Amygdala (tissue), 56 donors: ENCODE measurements around the gene ATOH8.

Experiments
- DNase-seq, 56 donors: peaks; one replicate each; lab custom pipeline; 2025; lab: John Stamatoyannopoulos, UW

Gene ATOH8

DNA sequence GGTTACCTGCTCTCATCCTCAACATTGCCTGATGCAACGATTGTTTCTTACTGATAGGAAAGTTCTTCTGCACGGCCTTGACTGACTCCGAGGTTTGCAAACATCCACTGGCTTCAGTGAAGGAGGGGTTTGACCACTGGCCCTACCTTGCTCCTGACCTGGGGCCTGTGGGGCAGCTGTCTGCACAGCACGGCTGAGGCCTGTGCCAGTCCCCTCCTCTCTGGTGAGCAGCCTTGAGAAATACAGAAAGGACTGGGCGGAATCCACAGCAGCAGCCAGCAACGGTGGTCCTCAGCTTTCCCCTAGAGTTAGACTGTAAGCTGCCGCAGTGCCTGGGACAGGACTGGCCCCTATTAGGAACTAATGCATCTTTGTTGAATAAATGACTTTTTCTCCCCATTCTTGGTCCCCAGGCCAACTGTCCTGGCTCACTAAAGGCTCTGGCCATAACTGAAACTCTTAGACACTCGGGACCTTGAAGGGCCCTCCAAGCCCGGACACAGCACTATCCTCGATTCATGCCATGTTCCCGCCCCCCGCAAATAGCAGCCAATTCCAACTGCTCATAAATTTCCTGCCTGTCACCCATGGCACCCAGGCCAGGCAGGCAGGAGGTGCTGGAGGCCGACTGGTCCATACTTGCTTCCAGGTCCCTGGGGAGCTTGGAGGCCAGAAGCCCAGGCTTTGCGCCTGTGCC, 26.7 kb downstream of the ATOH8 start:
- no peak for DNase-seq

DNA sequence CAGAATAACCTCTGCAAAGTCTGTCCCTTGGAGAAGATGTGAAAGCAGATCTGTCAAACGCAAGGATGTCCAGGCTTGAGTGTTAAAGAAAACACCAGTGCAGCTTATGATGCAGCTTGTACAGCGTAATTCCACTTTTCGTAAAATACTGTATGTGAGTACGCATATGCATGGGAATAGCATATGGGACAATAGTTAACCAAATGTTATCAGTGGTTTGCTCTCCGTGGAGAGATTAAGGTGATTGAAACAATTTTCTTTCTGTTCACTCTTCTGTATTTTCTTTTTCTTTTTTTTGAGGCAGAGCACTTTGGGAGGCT, 27.2 kb downstream of the ATOH8 start:
- no peak for DNase-seq

DNA sequence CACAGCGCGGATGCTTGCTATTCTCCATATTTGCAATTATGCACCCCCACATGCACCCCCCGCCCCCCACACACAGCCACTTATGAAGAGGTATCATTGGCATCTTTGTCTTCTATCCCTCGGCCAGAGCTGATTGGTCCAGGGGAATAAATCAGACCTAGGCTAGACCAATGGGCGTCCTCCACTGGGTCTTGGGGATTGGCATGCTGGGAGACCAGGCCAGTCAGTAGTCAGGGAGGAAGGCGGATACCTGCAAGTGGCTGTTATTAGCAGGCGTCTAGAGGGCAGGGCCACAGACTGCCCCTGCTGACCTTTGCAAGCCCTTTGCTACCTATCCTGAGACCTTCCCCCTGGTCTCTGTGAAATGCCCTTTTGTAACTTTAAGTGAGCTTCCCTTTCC, 30.0 kb downstream of the ATOH8 start:
- no peak for DNase-seq

DNA sequence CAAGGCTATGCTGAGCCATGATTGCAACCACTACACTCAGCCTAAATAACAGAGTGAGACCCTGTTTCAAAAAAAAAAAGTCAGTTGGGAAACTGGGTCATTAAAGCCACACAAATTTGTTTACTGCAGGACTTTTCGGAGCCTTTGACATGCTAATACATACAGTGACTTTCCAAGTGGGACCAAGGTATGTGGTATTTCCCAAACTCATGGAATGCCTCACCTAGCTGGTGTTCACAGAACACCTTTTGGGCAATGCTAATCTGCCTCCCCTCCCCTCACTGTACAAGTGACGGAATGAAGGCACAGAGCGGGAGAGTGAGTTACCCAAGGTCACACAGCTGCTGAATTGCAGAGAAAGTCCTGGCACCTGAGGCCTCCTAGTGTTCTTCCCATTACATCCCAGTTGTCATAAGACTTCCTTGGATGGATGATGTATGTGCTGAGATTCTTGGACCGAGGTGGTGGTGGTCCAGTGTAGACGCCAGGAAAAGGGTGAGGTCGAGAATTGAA, 30.7 kb downstream of the ATOH8 start:
- DNase-seq: no peak

DNA sequence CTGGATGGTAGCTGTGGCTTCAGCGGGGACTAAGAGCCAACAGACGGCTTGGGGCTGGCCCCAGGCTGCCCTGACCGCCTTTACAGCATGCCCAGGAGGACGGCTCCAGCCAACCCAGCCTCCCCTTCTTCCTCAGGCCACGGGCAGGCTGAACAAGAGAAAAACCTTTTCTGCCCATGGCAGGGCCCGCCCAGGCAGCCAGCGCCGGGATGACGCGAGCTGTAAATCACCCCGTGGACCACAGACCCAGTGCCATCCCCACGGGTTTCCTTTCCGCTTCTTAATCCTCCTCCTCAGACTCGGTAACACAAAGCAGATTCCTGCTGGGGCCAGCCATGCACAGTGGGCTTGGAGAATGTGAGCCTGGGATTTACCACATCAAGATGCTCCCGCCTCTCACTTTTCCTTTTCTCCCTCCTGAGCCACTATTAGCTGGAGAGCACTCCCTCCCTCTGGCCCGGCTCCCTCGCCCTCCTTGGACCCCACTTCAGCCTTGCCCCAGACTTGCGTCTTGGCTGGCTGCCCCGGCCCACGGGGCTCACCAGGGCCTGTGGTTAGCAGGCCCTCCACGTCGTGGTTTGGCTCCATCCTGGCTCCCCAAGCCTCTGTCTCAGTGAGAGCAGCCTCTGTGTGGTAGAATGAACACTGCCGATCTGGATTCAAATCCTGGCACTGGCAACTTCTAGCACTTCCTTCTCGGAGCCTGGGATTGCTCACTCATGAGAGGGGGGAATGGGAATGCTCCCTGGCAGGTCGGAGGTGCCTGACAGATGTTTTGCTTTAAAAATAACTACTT, 31.4 kb downstream of the ATOH8 start:
- DNase-seq: peak in 46 of 56 donors; percentile 15 to 82 (median 54)

DNA sequence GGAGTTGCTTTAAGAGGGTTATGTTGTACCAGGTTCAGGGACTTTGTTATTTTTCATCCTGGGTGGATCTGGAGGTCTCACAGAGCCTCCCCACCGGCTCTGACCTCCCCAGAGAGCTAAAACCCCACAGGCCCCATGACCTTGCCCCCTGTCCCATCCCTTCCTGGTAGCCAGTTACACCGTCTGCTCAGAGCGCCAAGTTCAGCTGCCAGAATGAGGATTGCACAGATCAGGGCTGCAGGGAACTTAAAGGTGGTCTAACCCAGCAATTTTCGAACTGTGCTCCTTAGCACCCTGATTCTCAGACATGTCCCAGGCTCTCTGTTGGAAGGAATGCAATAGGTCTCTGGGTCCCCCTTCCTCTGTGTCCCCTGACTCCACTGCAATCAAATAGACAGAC, 32.1 kb downstream of the ATOH8 start:
- DNase-seq: no peak

DNA sequence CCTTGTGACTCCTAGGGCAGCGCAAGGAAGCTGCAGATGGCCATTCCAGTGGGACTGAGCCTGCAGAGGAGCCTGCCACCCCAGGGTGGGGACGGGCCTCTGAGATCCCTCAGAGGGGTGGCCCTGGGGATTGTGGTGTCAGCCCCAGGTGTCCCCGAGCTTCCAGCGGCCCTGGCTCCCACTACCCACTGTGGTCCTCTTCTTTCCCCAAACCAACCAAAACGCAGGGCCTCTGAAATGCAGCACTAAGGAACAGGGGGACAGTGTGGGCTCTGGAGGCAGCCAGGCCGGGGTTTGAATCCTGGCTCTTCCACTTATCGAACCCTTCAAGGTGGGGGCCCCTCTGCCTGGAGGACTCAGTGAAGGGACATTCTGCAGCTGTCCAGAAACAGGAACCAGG, 32.7 kb downstream of the ATOH8 start:
- DNase-seq: no peak

DNA sequence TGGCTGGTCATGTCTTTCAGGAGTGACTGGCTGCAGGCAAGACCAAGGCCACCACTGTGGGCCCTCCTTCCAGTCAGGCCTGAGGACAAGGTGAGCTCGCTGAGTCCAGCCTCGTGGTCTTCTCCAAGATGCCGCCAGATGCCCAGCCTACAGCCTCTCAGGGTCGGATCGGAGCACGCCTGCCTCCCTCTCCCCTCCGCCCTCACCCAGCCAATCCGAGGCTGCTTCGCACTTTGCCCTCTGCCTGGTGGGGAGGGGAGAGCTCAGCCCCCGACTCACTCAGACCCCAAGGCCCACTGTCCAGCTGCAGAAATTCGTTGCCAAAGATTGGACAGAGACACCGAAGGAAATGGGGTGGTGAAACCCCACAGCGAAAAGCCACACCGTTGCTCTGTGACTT, 33.1 kb downstream of the ATOH8 start:
- no peak for DNase-seq

DNA sequence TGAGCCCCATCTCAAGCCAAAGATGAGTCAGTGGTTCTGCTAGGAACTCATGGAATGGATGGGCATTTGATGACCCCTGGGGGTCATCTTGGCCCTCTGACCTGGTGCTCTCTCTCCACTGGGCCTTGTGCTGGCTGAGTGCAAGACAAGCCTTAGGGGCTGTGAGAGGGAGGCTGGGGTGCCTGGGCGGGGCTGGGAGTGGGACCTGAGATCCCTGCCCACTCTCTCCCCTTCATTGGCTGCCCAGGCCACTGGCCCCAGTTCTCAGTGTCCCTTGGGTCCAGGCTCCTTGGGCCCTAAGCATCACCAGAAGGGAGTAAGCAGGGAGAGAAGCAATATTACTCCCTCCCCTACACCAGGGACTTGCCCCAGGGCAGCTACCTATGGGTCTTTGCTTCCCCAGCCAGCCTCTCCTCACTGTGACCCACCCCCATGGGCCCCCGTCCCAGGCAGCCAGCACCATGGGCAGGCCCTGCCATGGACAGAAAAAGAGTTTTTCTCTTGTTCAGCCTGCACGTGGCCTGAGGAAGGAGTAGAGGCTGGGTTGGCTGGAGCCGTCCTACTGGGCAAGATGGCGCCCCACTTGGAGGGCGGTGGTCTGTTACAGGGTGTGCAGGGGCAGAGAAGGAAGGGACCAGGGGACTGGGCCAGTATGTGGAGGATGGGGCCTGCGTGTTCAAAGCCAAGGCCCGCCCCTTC, 33.6 kb downstream of the ATOH8 start:
- DNase-seq: no peak

DNA sequence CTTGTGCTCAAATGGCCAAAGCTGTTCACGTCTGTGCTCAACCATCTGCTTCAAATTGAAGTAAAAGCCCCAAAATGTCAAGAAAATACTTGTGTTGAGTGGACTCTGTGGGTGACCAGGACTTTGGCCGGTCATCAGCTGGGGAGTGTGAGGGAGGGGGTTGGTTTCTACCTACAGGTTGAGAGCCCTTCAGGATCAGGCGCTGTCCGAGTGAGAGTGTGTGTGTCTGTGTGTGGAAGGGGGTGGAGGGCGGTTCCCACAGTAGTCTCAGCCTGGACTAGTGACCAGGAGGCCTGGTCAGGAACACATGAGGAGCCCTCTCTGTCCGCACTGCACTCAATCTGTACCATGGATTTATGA, 34.2 kb downstream of the ATOH8 start:
- DNase-seq: no peak

DNA sequence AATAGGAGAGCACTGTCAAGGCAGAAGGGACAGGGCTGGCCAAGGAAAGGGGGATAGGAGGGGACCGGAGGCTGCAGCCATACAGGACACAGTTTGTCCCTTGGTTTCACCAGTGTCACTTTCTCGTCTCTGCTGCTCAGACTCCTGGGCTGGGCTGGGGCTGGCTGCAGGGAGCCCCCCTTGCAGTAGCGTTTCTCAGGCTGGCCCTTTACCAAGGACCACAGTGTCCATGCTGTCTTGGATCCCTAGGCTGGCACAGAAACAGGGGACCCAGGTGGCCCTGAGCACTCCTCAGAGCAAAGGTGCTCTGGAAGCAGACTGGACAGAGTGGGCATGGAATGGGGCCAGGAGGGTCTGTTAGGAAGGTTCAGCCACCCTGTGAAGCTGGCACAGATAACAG, 34.8 kb downstream of the ATOH8 start:
- DNase-seq: no peak

DNA sequence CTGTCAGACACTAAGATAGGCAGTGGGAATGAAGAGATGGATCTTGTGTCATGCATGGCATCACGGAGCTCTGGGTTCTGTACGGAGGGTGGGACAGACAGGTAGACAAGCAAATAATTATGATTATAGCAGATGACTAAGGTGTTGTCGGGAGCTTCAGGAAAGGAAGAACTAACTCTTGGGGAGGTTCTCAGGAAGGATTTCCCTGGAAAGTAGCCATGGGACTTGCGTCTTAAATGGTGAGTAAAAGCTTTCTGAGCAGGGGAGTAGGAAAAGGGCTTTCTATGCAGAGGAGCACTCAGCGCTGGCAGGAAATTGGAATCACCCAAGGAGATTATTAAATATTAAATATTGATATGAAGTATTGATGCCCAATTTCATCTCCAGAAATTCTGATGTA, 35.5 kb downstream of the ATOH8 start:
- DNase-seq: no peak

DNA sequence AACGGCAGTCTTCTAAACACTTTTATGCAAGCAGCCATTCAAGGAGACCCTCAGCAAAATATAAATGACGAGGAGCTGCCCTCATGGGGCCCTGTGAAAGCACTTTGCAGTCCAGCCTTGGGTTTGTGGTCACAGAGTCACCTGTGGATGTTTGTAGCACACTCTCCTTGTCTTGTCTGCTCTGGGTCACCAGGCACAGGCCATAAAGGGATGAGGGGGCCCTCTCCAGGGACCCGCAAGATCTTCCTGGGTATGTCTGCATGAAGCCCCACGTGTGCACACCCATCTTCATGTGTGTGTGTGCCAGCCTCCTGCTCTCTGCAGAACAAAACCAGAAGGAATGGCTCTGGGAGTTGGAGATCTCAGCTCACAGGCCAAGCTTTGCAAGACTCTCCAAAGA, 36.2 kb downstream of the ATOH8 start:
- DNase-seq: no peak

DNA sequence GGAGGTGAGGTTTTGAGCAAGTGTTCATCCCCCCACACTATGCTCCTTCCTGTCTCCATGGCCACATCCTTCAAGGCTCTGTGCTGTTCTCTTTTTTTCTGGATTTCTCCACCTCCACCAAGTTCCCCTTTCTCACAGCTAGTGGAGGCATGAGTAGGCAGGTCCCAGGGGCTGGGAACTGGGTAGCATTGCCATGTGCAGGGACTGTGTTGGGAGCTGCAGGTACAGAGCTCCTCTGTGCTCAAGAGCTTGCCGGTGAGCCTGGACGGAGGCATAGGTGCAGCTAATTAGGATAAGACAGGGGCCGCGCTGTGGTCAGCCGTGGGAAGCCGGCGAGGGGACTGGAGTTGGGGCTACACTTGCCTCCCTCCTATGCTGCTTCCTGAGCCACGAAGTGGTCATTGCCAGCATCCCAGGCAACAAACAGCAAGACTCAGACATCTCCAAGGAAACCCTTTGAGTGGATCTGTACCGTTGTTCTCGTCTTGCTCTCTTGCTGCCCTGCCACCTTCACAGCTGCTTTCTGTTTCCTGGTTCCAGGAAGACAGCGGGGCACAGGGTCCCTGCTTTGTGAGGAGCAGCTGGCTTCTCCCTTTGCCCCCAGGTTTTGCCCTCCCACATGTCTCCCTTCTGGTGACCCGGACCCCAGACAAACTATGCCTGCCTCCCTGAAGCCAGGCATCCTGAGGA, 36.9 kb downstream of the ATOH8 start:
- DNase-seq: peak in 2 of 56 donors; percentile 21 to 31

DNA sequence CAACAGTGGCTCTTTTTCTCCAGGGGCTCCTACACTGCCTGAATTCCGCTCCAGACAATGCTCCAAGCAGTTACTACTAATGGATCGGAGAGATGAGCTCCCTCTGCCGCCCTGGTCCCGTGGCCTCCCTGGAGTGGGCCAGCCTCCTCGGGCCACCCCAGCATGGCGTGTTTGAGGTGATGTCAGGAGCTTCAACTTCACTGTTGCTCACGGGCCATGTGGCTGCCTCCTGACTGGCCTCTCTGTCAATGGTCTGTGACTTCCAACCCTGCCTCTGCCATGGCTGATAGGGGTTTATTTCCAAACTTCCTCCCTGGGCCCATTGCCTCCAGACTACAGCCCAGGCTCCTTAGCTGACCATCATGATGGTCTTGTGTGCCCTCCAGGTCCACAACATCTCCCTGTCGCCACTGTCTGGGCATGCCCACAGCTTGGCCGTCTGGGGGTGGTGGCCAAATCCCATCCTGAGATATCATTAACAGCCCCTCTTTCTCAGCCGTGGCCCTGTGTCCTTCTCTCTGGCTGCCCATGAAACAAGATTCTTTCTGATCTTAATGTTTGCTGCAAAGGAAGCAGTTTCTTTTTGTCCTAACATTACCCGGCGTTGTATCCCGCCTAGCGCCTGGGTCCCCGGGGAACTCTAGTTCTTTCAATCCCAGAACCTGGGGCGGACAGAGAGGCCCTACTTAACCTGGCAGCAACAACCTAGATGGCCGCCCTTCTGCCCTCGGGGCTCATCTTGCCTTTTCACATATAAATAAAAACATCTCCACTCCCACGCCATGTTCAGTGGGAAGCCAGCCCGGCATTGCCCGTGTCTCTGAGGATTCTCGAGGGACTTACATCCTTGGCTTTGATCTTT, 38.1 kb downstream of the ATOH8 start:
- DNase-seq: no peak

DNA sequence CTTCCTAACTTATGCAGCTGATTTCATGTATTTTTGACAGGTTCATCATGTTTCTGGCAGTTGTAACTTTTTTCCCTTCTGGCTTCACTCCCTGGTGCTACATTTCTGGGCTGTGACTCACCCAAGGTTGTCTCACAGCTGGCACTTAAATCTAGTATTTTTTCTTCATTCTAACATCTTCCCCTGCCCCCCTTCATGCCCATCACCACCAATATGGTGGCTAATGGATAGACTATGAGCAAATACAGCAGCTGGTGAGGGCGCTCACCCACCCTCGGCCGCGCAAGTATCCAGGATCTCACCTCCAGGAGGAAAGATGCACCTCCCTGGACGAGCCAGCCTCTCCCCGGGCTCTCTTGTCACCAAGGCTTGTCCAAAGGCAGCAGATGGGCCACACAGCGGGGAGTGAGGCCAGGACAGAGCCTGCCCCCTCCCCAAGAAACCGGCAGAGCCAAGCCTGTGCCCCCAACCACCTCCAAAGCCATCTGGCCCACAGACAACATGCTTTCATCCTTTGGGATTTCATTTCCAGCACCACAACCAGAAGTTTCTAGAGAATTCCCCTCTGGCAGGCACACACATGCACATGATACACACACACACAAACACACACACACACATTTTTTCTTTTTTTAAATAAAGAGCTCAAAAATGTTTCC, 39.1 kb downstream of the ATOH8 start:
- DNase-seq: no peak

DNA sequence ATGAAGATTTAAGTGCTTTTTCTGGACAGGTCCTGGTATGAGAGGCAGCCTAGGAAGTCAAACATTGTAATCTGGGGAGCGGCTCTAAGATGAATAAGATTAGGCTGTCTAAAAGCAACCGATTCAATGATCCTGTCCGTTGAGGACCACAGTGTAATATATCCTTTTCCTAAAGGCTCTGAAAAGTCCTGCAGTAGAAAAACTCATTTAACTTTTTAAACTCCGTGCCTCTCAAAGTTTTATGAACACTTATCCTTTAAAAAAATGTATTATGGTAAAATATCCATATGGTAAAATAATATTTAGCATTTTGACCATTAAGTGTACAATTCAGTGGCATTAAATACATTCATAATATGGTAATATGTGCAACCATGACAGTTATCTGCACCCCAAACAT, 39.8 kb downstream of the ATOH8 start:
- DNase-seq: no peak

DNA sequence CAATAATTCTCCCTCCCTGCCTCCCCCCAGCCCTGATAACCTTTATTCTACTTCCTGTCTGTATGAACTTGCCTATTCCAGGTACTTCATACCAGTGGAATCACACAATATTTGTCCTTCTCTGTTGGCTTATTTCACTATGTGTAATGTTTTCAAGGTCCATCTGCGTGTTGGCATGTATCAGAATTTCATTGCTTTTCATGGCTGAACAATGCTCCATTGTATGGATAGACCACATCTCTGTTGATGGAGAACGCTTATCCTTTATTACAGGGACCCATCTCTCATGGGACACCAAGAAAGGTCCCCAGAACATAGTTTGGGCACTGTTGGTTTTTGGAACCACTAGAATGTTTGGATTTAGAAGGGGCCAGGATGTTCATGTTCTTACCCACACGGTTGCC, 40.2 kb downstream of the ATOH8 start:
- DNase-seq: peak in 1 of 56 donors; percentile 33

DNA sequence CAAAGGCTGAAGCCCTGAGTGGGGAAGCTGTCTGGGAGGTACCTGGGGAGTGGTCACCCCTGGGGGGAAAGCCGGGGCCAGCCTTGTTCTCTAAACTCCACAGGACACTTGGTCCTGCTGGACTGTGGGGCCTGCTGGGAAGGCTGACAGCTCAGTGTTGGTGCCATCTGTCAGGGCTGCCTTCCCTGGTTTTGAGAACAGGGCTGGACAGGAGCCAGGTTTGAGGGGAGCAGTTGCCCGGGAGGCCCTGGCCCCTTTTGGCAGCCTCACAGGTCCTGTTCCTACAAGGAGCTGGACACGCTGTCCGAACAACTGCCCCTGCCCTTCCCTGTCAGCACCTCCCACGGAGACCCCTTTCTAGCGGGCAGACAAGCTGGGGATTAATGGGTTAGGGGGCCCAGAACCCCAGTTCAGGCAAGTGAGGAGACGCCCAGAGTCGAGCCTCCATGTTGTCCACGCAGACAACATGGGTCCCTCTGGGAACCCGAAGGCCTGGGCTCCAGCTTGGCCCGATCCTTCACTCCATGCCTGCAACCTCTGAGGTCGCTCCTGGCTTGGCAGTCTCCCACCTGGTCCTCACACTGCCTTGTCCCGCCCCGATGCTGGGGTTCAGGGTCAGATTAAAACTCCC, 40.8 kb downstream of the ATOH8 start:
- peak in 33 of 56 donors; percentile 19 to 69 (median 42) for DNase-seq
